MM.1S (cell line): ENCODE results near the gene YLPM1.

ENCODE experiments used
- DNase-seq: peaks from one replicate; pipeline ENCODE4 v3.0.0-alpha.2; 2015
- H2AFZ ChIP-seq: fragments of 300-600 bp; sonication (generic); 2 replicates; pipeline ENCODE4 v1.6.0; 2016; ENCODE audit warnings: antibody characterized with exemption, low read length
- H3F3A ChIP-seq: fragments of 300-600 bp; sonication (generic); 2 replicates; pipeline ENCODE4 v1.6.1; 2016; ENCODE audit warnings: mild to moderate bottlenecking, antibody characterized with exemption, low read length, moderate library complexity, mixed read lengths; ENCODE audit not compliant: insufficient read depth
- H3K27ac ChIP-seq: fragments of 300-600 bp; sonication (generic); 2 replicates; pipeline ENCODE4 v1.5.1; 2016; ENCODE audit warnings: mild to moderate bottlenecking, low read length
- H3K27me3 ChIP-seq: fragments of 300-600 bp; sonication (generic); replicated peaks from 2 replicates; pipeline ENCODE4 v1.6.0; 2016; ENCODE audit warnings: low read length; ENCODE audit not compliant: insufficient read depth
- H3K36me3 ChIP-seq: fragments of 300-600 bp; sonication (generic); replicated peaks from 2 replicates; pipeline ENCODE4 v1.6.1; 2016; ENCODE audit warnings: mild to moderate bottlenecking, low read length, mixed read lengths; ENCODE audit not compliant: insufficient read depth
- H3K4me1 ChIP-seq: fragments of 300-600 bp; sonication (generic); 2 replicates; pipeline ENCODE4 v1.6.1; 2016; ENCODE audit warnings: low read length, mixed read lengths
- H3K4me2 ChIP-seq: fragments of 300-600 bp; sonication (generic); 2 replicates; pipeline ENCODE4 v1.6.0; 2016; ENCODE audit warnings: low read depth, low read length
- H3K4me3 ChIP-seq: fragments of 300-600 bp; sonication (generic); 2 replicates; pipeline ENCODE4 v1.5.1; 2016; ENCODE audit warnings: low read length, mixed read lengths
- H3K79me2 ChIP-seq: fragments of 300-600 bp; sonication (generic); 2 replicates; pipeline ENCODE4 v1.6.1; 2016; ENCODE audit warnings: mixed run types, low read length, mixed read lengths
- H3K9ac ChIP-seq: fragments of 300-600 bp; sonication (generic); 2 replicates; pipeline ENCODE4 v1.6.1; 2016; ENCODE audit warnings: low read length, mixed read lengths
- H3K9me2 ChIP-seq: fragments of 300-600 bp; sonication (generic); replicated peaks from 2 replicates; pipeline ENCODE4 v1.6.1; 2016; ENCODE audit warnings: mild to moderate bottlenecking, low read length, mixed read lengths; ENCODE audit not compliant: insufficient read depth
- H3K9me3 ChIP-seq: fragments of 300-600 bp; sonication (generic); replicated peaks from 2 replicates; pipeline ENCODE4 v1.6.1; 2016; ENCODE audit warnings: mild to moderate bottlenecking, low read length, mixed read lengths; ENCODE audit not compliant: insufficient read depth
- H4K20me1 ChIP-seq: fragments of 300-600 bp; sonication (generic); 2 replicates; pipeline ENCODE4 v1.6.1; 2016; ENCODE audit warnings: mild to moderate bottlenecking, low read length, moderate library complexity, mixed read lengths; ENCODE audit not compliant: insufficient read depth
- EZH2 ChIP-seq: fragments of 300-600 bp; sonication (generic); optimal IDR thresholded peaks from 2 replicates; pipeline ENCODE3; 2017; ENCODE audit warnings: low read depth, mild to moderate bottlenecking, antibody characterized with exemption, low read length, mixed read lengths
- EZH2phosphoT487 ChIP-seq: fragments of 300-600 bp; sonication (generic); IDR thresholded peaks from 2 replicates; pipeline ENCODE4 v1.6.1; 2018; ENCODE audit warnings: antibody characterized with exemption, low read length
- TF ChIP-seq, protein P1 (sequence below): fragments of 300-600 bp; sonication (generic); IDR thresholded peaks from 2 replicates; pipeline ENCODE4 v1.5.1; 2016; ENCODE audit warnings: antibody characterized with exemption, low read length, mixed read lengths

The YLPM1 gene

DNA sequence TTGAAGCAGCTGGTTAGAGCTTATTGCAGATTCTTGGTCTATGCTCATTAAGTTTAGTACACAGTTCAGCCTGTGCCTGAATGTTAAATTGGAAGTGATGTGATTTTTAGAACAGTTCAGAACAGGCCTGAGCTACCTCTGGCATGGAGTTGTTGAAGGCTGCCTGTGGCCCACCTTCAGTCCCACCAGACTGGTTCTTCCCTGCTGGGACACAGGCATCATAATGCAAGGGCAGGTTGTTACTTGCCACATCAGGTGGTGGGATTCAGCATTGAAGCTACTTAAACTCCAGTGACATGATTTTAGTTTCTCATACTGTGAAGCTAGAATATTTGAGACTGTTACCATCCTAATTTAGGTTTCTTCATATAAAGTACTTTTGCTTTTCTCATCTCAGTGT, 63.5 kb downstream of the YLPM1 start:
- Histone ChIP-seq H3K79me2 (no peaks in the 10 kb centered on the region), H3F3A (no peaks in the 10 kb centered on the region), H3K4me1 (no peaks in the 10 kb centered on the region), H3K4me2 (no peak overlapping the region), H3K9me2 (no peaks in the 10 kb centered on the region), H3K27ac (no peak overlapping the region), H4K20me1 (no peaks in the 10 kb centered on the region), H3K4me3 (no peak overlapping the region), H3K9ac (no peak overlapping the region), H2AFZ (no peak overlapping the region), H3K9me3 (no peaks in the 10 kb centered on the region), H3K27me3 (no peaks in the 10 kb centered on the region), H3K36me3 (no peaks in the 10 kb centered on the region)
- TF ChIP-seq EZH2phosphoT487 (no peak), EZH2 (no peak)
- DNase-seq = no peak

DNA sequence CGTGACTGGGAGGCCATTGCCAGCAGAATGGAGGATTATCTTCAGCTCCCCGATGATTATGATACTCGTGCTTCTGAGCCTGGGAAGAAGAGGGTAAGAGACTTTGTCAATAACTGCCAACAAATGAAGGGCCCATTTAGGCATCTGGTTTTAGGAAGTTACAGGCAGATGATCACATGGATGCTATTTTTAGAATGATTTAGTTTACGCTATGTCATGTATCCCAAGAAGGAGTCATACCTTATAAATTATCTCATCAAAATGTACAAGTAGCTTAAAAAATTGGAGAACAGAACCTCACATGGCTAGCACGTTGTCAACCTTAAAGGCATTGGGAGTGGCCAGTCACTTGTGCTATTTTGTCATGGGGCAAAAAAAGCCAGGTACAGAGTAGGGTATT, 66.1 kb downstream of the YLPM1 start:
- no peaks in the 10 kb centered on the region for H3K9me2 ChIP-seq
- no peaks in the 10 kb centered on the region for H4K20me1 ChIP-seq
- H3K9me3 ChIP-seq = no peaks in the 10 kb centered on the region
- H3F3A ChIP-seq = no peaks in the 10 kb centered on the region; the same call in 1 of the 2 replicates
- no peak for TF ChIP-seq EZH2
- TF ChIP-seq, protein P1, sequence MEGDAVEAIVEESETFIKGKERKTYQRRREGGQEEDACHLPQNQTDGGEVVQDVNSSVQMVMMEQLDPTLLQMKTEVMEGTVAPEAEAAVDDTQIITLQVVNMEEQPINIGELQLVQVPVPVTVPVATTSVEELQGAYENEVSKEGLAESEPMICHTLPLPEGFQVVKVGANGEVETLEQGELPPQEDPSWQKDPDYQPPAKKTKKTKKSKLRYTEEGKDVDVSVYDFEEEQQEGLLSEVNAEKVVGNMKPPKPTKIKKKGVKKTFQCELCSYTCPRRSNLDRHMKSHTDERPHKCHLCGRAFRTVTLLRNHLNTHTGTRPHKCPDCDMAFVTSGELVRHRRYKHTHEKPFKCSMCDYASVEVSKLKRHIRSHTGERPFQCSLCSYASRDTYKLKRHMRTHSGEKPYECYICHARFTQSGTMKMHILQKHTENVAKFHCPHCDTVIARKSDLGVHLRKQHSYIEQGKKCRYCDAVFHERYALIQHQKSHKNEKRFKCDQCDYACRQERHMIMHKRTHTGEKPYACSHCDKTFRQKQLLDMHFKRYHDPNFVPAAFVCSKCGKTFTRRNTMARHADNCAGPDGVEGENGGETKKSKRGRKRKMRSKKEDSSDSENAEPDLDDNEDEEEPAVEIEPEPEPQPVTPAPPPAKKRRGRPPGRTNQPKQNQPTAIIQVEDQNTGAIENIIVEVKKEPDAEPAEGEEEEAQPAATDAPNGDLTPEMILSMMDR = no peak
- TF ChIP-seq EZH2phosphoT487 = no peak
- H2AFZ ChIP-seq = no peak overlapping the region
- H3K9ac ChIP-seq = no peak overlapping the region
- no peak overlapping the region for H3K27ac ChIP-seq
- no peak for DNase-seq
- H3K4me3 ChIP-seq = no peak overlapping the region
- no peaks in the 10 kb centered on the region for H3K4me1 ChIP-seq
- H3K4me2 ChIP-seq = no peak overlapping the region
- H3K36me3 ChIP-seq = no peaks in the 10 kb centered on the region
- H3K27me3 ChIP-seq = no peaks in the 10 kb centered on the region
- H3K79me2 ChIP-seq = no peaks in the 10 kb centered on the region

DNA sequence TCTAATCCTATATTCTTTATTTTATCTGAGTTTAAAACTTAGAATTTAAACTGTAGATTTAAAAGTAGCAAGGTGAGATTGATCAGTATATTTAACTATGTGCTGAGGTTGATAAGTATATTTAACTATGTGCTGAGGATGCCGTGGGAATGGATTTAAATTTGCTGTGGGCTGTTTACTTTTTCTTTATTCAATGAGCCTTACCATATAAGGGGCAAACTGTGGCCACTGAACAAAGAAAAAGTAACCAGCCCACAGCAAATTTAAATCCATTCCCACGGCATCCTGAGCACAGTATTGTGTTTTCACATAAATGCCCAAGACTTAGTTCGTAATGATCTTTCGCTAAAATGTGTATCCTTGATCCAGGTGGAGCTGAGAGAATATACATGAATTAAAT, 69.7 kb downstream of the YLPM1 start:
- Histone ChIP-seq H3K4me1 (peaks cover 31% of the 10 kb centered on the region), H2AFZ (no peak overlapping the region), H3K36me3 (no peaks in the 10 kb centered on the region)

More for the DNA sequence above, 69.7 kb downstream of the YLPM1 start:
- no peaks in the 10 kb centered on the region for H3K9me3 ChIP-seq
- no peaks in the 10 kb centered on the region for H3K27me3 ChIP-seq
- no peak overlapping the region for H3K9ac ChIP-seq
- no peaks in the 10 kb centered on the region for H4K20me1 ChIP-seq
- no peak overlapping the region for H3K4me3 ChIP-seq
- H3K4me2 ChIP-seq = no peak overlapping the region
- peaks cover 9% of the 10 kb centered on the region for H3F3A ChIP-seq
- no peaks in the 10 kb centered on the region for H3K9me2 ChIP-seq
- H3K27ac ChIP-seq = no peak overlapping the region
- no peak for DNase-seq
- H3K79me2 ChIP-seq = no peaks in the 10 kb centered on the region
- TF ChIP-seq, protein P1 = no peak
- TF ChIP-seq EZH2 = no peak
- no peak for TF ChIP-seq EZH2phosphoT487
